WTC11 (cell line): ENCODE results near the gene ZNF407.

Experiments used
- CREB1 ChIP-seq: sonication (generic); formaldehyde crosslinking; IDR thresholded peaks from 2 replicates; pipeline ENCODE4 v1.8.0; 2023; ENCODE audit warnings: mild to moderate bottlenecking, missing genetic modification reagents
- FOXJ3 ChIP-seq: sonication (generic); formaldehyde crosslinking; IDR thresholded peaks from 2 replicates; pipeline ENCODE4 v1.9.0; 2021; ENCODE audit warnings: missing genetic modification reagents, mild to moderate bottlenecking, borderline replicate concordance
- JUN ChIP-seq: sonication (generic); formaldehyde crosslinking; IDR thresholded peaks from 2 replicates; pipeline ENCODE4 v1.8.0; 2023; ENCODE audit warnings: mild to moderate bottlenecking, missing genetic modification reagents
- NFATC4 ChIP-seq: fragments of 250-450 bp; sonication (Bioruptor Pico); IDR thresholded peaks from 2 replicates; pipeline ENCODE4 v1.9.0; 2021; ENCODE audit warnings: mild to moderate bottlenecking
- NFYB ChIP-seq: sonication (generic); formaldehyde crosslinking; conservative IDR thresholded peaks from 2 replicates; pipeline ENCODE4 v1.8.0; 2022; ENCODE audit warnings: low read depth, missing genetic modification reagents
- TEAD1 ChIP-seq: sonication (generic); formaldehyde crosslinking; IDR thresholded peaks from 2 replicates; pipeline ENCODE4 v1.8.0; 2022; ENCODE audit warnings: mild to moderate bottlenecking, missing genetic modification reagents
- TF ChIP-seq, protein P1 (sequence below): sonication (generic); formaldehyde crosslinking; IDR thresholded peaks from 2 replicates; pipeline ENCODE4 v1.8.1; 2022; ENCODE audit warnings: mild to moderate bottlenecking, moderate library complexity, missing genetic modification reagents
- TF ChIP-seq, protein P2 (sequence below): fragments of 200-600 bp; IDR thresholded peaks from 2 replicates; pipeline ENCODE4 v1.8.0; 2022; ENCODE audit warnings: antibody characterized with exemption

GRCh38 chr18:74828200-74828599 is 230.5 kb downstream of the ZNF407 start:
- TF ChIP-seq NFATC4 (CRISPR knock-in tag): no peak
- no peak for TF ChIP-seq JUN (CRISPR knock-in tag)
- TF ChIP-seq, protein P1, sequence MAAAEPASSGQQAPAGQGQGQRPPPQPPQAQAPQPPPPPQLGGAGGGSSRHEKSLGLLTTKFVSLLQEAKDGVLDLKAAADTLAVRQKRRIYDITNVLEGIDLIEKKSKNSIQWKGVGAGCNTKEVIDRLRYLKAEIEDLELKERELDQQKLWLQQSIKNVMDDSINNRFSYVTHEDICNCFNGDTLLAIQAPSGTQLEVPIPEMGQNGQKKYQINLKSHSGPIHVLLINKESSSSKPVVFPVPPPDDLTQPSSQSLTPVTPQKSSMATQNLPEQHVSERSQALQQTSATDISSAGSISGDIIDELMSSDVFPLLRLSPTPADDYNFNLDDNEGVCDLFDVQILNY (CRISPR knock-in tag): no peak
- TF ChIP-seq, protein P2, sequence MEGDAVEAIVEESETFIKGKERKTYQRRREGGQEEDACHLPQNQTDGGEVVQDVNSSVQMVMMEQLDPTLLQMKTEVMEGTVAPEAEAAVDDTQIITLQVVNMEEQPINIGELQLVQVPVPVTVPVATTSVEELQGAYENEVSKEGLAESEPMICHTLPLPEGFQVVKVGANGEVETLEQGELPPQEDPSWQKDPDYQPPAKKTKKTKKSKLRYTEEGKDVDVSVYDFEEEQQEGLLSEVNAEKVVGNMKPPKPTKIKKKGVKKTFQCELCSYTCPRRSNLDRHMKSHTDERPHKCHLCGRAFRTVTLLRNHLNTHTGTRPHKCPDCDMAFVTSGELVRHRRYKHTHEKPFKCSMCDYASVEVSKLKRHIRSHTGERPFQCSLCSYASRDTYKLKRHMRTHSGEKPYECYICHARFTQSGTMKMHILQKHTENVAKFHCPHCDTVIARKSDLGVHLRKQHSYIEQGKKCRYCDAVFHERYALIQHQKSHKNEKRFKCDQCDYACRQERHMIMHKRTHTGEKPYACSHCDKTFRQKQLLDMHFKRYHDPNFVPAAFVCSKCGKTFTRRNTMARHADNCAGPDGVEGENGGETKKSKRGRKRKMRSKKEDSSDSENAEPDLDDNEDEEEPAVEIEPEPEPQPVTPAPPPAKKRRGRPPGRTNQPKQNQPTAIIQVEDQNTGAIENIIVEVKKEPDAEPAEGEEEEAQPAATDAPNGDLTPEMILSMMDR: no peak
- TF ChIP-seq CREB1 (CRISPR knock-in tag): no peak
- TF ChIP-seq FOXJ3 (CRISPR knock-in tag): no peak
- TF ChIP-seq NFYB (CRISPR knock-in tag): no peak
- TF ChIP-seq TEAD1 (CRISPR knock-in tag): no peak
